ENCODE data around the gene HBP1. TPM values are rescaled to one million over a fixed set of nuclear protein-coding genes. Genes with fewer than 3 reads are reported as not detected.
"Not testable (repeated sequence)": the region's sequence is repeated elsewhere in the genome, so short reads cannot be mapped to it uniquely, and the experiment has no call there.

HBP1 gene, protein sequence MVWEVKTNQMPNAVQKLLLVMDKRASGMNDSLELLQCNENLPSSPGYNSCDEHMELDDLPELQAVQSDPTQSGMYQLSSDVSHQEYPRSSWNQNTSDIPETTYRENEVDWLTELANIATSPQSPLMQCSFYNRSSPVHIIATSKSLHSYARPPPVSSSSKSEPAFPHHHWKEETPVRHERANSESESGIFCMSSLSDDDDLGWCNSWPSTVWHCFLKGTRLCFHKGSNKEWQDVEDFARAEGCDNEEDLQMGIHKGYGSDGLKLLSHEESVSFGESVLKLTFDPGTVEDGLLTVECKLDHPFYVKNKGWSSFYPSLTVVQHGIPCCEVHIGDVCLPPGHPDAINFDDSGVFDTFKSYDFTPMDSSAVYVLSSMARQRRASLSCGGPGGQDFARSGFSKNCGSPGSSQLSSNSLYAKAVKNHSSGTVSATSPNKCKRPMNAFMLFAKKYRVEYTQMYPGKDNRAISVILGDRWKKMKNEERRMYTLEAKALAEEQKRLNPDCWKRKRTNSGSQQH
- total RNA-seq, result 26.8 and 30.8 TPM in 2 replicates

DNA sequence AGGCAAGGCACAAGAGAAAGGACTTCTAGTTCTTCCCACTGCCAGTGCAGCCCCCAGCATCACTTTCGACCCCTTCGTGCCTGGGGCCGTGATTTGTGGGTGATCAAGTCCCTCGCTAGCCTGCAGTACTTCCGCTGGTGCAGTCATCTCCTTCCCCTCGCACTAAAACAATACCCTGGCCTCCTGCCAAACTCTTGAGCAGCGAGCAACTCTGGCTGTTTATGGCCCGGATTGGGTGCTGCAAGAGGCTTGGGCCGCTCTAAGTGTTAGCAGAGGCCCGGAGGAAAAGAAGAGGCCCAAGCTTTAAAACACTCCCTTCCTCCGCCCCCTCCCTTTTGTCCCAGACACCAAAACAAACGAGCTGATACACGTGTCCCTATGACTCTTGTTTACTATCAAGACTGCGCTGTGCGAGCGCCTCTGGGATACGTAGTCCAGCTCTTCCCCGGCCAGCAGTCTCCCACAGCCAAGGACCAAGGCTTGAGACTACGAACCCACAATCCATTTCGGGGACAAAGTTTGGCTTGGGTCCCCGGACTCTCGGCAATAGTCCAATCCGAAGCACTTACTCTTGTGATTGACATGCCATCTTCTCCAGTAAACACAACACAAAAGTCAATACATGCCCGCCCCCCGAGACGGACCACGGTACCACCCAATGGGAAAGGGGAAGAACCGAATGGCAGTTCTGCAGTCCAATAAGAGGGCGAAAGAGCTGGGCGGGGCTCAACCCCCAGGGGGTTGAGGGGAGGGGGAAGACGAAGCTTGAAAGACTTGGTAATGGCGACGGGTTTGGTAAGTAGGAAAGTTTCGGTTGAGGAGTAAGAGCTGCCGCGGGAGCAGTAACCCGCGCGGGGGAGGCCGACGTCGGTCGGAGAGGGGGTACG lies at the start of gene HBP1:
Gene HBP1 (plus strand): TSS at position 771 of the 887 bp plus-strand sequence. CDS start 10,891 bp downstream, outside the sequence.
- intact Hi-C loops (cut with micrococcal nuclease), result loop anchor here (1.0 to 5.0 kb wide), 25 partner anchors 18 to 1477 kb away; partner anchors contain the start of genes BCAP29, CCDC71L, COG5 and DLD

DNA sequence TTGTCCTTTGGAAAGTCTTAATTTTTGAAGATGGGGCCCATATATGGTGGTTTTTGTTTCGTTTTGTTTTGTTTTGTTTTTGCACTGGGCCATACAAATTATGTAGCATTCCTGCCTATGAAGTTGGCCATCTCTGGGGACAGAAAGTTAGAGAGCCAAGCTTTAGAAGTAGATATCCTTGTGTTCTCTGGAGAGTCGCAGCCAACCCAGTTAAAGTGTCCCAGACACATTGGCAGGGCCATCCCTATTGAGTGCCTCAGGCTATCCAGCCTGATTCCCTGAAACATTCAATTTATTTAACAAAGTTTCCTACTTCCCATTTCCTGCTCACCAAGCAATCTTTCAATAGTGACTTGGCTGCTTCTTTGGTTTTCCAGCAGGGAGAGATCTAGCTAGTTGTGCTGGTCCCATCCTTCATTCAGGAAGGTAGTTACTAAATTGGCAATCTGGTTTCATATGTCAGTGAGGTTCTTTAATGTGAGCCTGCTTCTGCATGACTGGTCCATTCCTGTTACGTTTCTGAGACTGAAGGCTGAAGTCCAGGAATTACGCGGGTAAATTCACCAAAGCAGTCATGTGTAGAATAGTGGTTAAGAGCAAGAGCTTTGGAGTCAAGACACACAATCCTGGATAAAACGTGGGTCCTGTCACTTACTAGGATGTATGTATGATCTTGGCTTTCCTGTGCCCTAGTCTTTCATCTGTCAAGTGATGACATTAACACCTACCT lies 49.3 kb upstream of the HBP1 start:
- intact Hi-C loops (cut with micrococcal nuclease), result no loop called here

DNA sequence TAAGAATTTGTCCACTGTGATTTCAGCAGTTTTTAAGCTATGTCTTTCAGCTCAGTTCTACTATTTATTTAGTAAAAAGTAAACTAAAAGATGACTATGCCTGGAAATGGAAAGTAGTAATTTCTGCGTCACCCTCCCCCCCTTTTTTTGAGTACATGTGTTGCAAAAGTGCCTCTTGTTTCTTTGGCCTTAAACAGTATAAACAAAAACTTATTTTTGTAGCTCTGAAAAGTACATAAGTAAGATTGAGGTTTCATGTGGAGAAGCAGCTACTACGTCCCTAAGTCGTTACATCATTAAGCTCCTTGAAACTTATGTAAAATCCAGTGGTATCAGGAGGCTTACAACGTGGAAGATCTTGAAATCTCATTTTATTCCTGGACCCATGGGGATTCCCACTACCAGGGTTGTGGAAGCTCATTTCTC lies 46.3 kb upstream of the HBP1 start:
- intact Hi-C loops (cut with micrococcal nuclease), result no loop called here

DNA sequence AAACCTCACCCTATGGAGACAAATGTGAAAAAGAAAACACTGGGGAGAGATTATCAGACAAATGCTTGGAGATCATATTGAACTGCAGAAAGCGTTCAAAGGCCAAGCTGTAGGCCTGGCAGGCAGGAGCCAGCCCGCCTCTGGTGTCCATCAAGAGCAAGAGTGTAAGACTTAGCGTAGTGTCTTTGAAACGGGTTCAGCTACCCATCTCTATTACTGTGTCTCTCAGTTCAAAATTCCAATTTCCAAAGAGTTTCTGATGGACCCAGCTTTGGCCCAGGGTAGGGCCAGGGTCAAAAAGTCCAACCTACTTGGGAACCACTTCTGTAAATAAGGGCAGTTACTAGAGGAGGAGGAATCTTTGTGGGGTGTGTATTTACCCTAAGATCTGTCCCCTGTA lies 45.4 kb upstream of the HBP1 start:
- intact Hi-C loops (cut with micrococcal nuclease), result no loop called here

DNA sequence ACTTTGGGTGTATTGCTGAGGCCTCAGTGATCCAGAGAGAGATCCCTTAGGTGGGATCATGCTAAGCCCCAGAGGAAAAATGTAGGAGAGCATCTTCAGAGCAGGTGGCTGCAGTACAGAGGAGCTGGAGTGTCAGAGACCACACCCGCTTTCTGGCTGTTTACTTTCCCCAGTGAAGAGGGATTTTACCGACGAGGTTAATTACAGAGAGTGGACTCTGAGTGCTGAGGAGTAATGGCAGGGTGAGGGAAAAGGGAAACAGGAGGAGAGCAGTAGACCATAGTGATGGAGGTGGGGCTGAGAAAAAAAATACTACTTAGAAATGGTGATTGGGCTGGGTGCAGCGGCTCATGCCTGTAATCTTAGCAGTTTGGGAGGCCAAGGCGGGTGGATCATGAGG lies 43.3 kb upstream of the HBP1 start:
- intact Hi-C loops (cut with micrococcal nuclease), result no loop called here

DNA sequence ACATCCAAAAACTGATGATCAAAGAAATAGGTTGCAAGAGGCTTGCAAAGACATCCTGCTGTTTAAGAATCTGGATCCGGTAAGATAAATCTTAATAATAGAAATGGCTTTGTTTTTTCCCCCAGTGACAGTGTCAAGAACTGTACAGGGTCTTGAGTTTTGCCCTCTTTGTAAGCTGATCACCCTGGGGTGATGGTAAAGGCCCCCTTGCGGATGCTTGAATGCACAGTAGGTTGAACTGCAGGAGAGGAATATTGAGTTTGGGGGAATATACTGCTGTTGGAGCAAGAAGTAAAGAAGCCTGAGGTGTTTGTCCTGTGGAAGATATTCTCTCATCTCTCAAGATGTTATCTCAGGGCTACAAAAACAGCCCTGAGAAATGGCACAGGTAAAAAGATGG lies 40.6 kb upstream of the HBP1 start:
- intact Hi-C loops (cut with micrococcal nuclease), result loop anchor here (1.0 kb wide), 1 partner anchor 18 kb away; no protein-coding TSS in a partner anchor

DNA sequence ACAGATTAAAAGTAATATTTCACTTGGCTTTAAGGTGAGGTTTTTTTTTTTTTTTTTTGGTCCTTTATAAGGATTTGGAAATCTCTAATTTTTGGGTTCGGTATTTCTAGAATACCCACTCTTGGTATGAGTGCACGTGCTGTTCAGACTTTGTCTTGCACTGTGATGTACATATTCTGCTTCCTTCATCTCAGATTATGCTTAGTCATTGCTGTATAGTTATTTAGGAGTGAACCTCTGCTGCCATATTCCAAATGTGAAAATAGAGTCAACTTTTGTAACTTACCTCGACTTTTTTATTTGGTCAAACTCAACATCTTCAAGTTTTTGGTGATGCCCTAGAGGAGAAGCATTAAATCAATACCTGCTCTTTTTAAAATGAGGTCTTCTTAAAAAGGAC lies 40.1 kb upstream of the HBP1 start:
- intact Hi-C loops (cut with micrococcal nuclease), result loop anchor here (1.0 kb wide), 1 partner anchor 18 kb away; no protein-coding TSS in a partner anchor

DNA sequence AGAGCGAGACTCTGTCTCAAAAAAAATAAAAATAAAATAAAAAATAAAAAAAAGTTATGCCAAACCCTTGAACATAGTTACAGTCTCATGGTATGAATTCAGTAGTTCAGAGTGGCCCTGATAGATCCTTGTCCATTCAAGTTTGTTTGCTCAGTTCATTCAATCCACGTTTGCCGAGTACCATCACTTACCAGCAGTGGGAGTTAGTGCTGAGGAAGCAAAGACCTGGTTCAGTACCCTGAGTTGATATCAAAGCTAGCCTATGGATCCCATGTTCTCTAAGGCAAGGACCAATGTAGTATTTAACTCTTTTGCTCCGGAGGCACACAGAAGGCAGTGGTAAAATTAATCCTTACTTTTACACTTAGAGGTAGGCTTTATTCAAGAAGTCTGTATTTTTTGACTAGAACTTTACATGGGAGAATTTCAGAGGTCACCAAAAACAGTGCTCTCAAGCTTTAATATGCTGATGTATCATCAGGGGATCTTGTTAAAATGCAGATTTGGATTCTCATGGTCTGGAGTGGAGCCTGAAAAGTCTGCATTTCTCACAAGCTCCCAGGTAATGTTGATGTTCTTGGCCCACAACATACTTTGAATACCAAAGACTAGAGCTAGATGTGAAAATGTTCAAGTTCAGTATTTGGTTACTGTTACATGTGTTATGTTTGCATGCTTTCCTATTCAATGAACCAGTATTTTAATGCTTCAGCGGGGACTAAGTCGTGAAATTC lies 38.1 kb upstream of the HBP1 start:
- intact Hi-C loops (cut with micrococcal nuclease), result no loop called here

DNA sequence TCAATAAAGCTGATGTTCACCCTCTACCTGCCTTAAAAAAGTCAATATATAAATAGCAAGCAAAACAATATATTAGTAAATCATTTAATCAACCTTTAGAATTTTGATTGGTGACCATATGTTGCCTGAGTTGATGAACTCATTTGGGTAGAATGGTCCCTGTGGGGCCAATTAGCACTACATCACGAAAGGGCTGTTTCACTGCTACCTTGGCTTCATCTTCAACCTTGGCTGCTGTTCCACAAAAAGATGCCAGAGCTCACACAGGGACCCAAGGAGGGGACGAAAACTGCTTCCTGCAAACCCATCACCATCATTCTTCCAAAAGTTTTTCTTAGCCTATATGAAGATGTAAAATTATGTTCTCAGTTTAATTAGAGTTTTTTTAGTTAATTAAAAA lies 35.4 kb upstream of the HBP1 start:
- intact Hi-C loops (cut with micrococcal nuclease), result no loop called here

DNA sequence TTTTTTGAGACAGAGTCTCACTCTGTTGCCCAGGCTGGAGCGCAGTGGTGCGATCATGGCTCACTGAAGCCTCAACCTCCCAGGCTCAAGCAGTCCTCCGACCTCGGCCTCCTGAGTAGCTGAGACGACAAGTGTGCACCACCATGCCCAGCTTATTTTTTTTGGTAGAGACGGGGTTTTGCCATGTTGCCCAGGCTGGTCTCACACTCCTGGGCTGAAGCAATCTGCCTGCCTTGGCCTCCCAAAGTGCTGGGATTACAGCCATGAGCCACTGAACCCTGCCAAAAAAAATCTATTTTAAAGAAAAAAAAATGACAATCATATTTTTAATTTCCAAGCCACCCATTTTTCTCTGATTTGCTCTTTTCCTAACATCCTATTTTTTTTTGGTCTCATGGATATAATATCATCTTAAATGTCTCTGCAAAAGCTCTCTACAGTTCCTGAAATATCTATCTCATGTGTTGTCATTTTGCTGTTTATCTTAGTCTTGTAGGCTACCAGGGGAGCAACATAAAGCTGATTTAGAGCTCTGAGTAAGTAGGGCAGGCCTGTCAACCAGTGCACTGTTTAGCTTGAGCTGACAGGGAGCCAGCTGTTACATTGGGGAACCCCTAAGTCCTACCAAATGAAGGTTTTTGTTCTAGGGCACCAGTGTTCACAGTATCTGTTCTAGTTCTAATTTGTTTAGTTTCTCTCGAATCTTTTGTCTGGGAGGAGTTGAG lies 29.9 kb upstream of the HBP1 start:
- intact Hi-C loops (cut with micrococcal nuclease), result no loop called here

DNA sequence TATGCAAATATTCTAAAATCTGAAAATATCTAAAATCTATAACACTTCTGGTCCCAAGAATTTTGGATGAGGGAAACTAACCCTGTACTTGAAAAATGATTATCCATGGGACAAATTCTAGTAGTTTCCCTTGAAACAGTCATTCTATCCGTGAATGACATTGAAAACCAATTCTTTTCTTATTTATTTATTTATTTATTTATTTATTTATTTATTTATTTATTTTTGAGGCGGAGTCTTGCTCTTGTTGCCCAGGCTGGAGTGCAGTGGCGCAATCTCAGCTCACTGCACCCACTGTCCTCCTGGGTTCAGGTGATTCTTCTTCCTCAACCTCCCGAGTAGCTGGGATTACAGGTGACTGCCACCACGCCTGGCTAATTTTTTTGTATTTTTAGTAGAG lies 24.9 kb upstream of the HBP1 start:
- intact Hi-C loops (cut with micrococcal nuclease), result not testable (repeated sequence)

DNA sequence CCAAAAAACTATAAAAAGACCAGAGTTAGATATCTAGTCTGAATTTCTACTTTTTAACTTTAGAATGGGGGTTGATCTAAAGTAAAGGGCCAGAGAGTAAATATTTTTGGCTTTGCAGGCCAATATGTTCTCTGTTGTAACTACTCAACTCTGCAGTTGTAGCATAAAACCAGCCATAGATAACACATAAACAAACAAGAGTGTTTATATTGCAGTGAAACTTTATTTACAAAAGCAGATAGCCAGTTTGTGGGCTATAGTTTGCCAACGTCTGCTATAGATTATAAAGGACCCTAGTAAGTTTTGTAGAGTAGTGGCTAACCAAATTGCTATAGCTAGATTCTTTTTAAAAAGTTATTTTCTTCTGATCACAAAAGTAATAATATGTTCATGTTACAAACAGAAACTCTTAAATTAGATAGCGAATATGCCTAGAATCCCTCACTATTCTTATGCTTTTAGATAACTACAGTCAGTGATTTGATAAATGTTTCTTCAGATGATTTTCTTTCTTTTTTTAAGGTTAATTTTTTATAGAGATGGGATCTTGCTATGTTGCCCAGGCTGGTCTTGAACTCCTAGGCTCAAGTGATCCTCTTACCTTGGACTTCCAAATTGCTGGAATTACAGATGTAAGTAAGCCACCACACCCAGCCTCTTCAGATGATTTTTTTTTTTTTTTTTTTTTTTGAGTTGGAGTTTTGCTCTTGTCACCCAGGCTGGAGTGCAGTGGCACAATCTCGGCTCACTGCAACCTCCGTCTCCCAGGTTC lies 23.6 kb upstream of the HBP1 start:
- intact Hi-C loops (cut with micrococcal nuclease), result loop anchor here (5.0 kb wide), 1 partner anchor 1002 kb away; no protein-coding TSS in a partner anchor

DNA sequence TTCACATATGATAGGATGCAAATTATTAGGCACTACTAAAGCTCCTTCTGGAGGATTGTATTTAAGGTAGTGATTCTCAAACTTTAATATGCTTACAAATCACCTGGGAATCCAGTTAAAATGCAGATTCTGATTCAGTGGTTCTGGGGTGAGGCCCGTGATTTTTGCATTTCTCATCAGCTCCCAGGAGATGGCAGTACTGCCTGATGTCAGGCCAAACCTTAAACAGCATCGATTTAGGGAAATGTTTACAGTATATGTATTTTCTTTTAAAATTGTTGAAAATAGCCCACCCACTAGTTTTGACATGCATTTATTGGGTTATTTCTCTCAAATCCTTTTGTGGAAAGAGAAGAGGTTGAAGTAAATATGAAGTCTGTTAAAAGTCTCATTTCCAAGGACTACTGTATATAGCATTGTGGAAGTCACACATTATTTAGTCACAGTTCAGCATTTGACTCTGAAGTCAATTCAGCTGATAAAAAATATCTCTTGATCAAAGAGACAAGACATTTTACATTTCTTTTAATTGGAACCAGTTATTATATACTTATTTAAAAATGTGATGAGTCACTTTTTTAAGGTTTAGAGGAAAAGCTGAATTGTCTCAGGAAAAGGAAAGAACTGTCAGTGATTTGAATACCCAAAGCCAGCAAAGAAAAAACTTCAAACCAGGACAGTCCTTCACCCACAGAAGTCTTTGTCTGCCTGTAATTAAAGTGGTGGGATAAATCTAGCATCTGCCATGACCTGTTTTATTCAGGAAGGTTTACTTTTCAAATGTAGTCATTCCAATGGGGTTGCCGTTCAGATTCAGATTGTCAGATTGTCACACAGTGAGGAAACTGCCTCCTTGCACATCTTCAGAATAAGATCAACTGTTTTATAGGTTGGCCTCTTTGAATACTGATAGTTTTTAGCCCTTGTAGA lies 21.1 kb upstream of the HBP1 start:
- intact Hi-C loops (cut with micrococcal nuclease), result loop anchor here (1.0 to 5.0 kb wide), 5 partner anchors 22 to 1000 kb away; partner anchors contain the start of gene HBP1

DNA sequence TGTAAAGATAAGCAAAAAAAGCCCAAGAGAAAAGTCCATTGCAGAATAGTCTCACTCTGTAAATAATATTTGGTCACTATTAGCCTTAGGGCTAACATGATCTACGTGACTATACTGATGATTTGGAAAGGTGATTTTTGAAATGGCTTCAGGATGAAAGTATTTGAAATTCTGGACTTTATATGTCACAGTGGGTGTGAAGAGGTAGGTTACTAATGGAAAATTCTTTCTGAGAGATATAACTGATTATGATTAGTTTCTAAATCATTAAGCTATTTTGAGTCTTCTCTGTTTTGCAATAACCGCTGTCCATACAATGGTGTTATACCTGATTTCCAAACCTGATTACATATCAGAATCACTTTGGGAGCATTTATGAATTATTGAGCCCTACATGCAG lies 20.1 kb upstream of the HBP1 start:
- intact Hi-C loops (cut with micrococcal nuclease), result loop anchor here (5.0 kb wide), 1 partner anchor 999 kb away; no protein-coding TSS in a partner anchor

DNA sequence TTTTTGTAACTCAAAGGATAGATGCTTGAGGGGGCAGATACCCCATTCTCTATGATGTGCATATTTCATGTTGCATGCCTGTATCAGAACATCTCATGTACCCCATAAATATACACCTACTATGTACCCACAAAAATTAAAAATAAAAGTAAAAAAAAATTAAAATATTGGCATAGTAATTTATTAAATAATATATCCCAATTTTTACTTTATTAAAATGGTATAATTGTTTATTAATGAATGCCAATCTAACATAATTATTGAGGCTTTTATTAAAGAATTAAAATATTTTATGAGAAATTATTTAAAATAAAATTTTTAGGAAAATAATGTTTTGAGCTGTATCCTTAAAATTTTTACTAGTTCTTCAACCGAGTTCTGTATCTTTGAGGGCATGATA lies 18.9 kb upstream of the HBP1 start:
- intact Hi-C loops (cut with micrococcal nuclease), result loop anchor here (1.0 to 5.0 kb wide), 12 partner anchors 18 to 997 kb away; partner anchors contain the start of genes CCDC71L, PIK3CG and PRKAR2B

DNA sequence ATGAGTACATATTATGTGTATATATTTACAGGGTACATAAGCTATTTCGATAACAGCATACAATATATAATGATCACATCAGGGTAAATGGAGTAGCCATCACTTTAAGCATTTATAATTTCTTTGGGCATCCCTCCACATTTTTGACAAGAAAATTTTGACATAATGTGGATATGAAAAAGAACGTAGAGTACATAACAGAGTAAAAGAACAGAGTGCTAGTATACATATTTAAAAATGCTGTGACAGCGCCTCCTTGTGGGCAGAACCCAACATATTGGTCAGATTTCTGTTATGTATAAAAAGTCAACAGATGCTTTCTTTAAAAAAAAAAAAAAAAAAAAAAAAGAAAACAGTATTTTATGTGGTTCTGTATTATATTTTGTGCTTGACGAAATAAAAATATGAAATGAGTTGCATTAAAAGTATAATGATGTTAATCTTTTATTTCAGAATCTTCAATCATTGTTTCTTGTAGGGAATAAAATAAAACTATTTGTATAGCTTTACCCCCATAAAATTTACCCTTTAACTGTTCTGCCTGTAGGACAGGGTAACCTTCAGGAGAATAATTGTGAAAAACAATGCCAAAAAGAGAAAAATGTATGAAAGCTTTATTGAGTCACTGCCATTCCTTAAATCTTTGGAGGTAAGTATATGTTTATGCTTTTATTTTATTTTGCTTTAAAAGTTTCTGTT lies 18.3 kb upstream of the HBP1 start:
- intact Hi-C loops (cut with micrococcal nuclease), result loop anchor here (1.0 to 5.0 kb wide), 11 partner anchors 18 to 973 kb away; partner anchors contain the start of genes CCDC71L, PIK3CG and PRKAR2B

DNA sequence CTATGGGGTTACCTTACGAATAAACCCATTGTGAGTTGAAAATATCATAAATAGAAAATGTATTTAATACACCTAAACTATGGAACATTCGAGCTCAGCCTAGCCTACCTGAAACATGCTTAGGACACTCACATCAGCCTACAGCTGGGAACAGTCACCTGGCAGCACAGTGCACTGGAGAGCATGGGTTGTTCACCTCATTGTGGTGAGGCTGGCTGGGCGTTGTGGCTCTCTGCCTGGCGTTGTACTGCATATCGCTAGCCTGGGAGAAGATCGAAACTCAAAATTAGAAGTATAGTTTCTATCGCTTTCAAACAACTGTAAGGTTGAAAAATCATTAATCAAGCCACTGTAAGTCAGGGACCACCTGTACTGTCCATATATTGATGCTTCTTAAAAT lies 17.3 kb upstream of the HBP1 start:
- intact Hi-C loops (cut with micrococcal nuclease), result loop anchor here (2.0 to 5.0 kb wide), 4 partner anchors 25 to 974 kb away; partner anchors contain the start of genes PIK3CG and PRKAR2B

Data from T-helper 1 cell treated with Interleukin-12 subunit alpha and Interleukin-12 subunit beta and Interleukin-4 antibody, amounts not matched to agents 30 ng/mL and 1 ng/mL, for 36 hours (primary cell).